ENCODE measurements around the gene GPS1.

Gene GPS1

GRCh38 chr17:82011617-82012187, 40.0 kb upstream of the GPS1 start:
- no peak for DNase-seq (ENCODE audit: extremely low read depth, low read depth)
- no peak for TF ChIP-seq CTCF (IDR thresholded peaks at IDR 0.05; ENCODE audit: low read depth, low read length, missing control alignments)
- H3K4me3 ChIP-seq (replicated peaks; ENCODE audit: low read depth, low read length): no peak overlapping the region

- no peak for DNase-seq (ENCODE audit: extremely low read depth, low read depth)
- H3K4me3 ChIP-seq (replicated peaks; ENCODE audit: low read depth, low read length): no peak overlapping the region
- no peak for TF ChIP-seq CTCF (IDR thresholded peaks at IDR 0.05; ENCODE audit: low read depth, low read length, missing control alignments)
Observed at GRCh38 chr17:82012261-82012639, 39.4 kb upstream of the GPS1 start.

GRCh38 chr17:82012640-82013295, 38.9 kb upstream of the GPS1 start:
- DNase-seq (ENCODE audit: extremely low read depth, low read depth): no peak
- no peak overlapping the region for H3K4me3 ChIP-seq (replicated peaks; ENCODE audit: low read depth, low read length)
- TF ChIP-seq CTCF (IDR thresholded peaks at IDR 0.05; ENCODE audit: low read depth, low read length, missing control alignments): no peak

GRCh38 chr17:82013341-82013740, 38.4 kb upstream of the GPS1 start:
- TF ChIP-seq CTCF (IDR thresholded peaks at IDR 0.05; ENCODE audit: low read depth, low read length, missing control alignments): no peak
- DNase-seq (ENCODE audit: extremely low read depth, low read depth): no peak
- no peak overlapping the region for H3K4me3 ChIP-seq (replicated peaks; ENCODE audit: low read depth, low read length)

- no peak overlapping the region for H3K4me3 ChIP-seq (replicated peaks; ENCODE audit: low read depth, low read length)
- no peak for TF ChIP-seq CTCF (IDR thresholded peaks at IDR 0.05; ENCODE audit: low read depth, low read length, missing control alignments)
- DNase-seq (ENCODE audit: extremely low read depth, low read depth): no peak
Observed at GRCh38 chr17:82013772-82014321, 37.9 kb upstream of the GPS1 start.

GRCh38 chr17:82014432-82014831, 37.3 kb upstream of the GPS1 start:
- DNase-seq (ENCODE audit: extremely low read depth, low read depth): no peak
- no peak for TF ChIP-seq CTCF (IDR thresholded peaks at IDR 0.05; ENCODE audit: low read depth, low read length, missing control alignments)
- no peak overlapping the region for H3K4me3 ChIP-seq (replicated peaks; ENCODE audit: low read depth, low read length)

All from HFF-Myc (cell line).